ENCODE results near the gene BZW2. TPM values are rescaled to one million over a fixed set of nuclear protein-coding genes. Genes with fewer than 3 reads are reported as not detected.
A peak's percentile ranks its signal among the peaks of the same experiment; 100 is the strongest.

Gene BZW2
- total RNA-seq, 1 donor from 2014 or later = 126 TPM

GRCh38 chr7:16616542-16616941 is 29.4 kb upstream of the BZW2 start:
- Histone ChIP-seq H3K27ac (peak overlapping the region; percentile 76), H3K79me2 (ENCODE audit: low read depth) (no peaks in the 10 kb centered on the region), H3K27me3 (no peaks in the 10 kb centered on the region), H3F3A (ENCODE audit: low read depth) (no peaks in the 10 kb centered on the region), H3K36me3 (no peaks in the 10 kb centered on the region), H3K9ac (no peak overlapping the region), H4K20me1 (ENCODE audit: low read depth) (no peaks in the 10 kb centered on the region), H3K4me1 (peaks cover 20% of the 10 kb centered on the region), H3K9me3 (ENCODE audit: low read depth) (no peaks in the 10 kb centered on the region), H2AFZ (replicated peaks) (no peak overlapping the region), H3K4me2 (no peak overlapping the region), H3K4me3 (no peak overlapping the region)
- H3K4me1 Mint-ChIP-seq = peaks cover 7% of the 10 kb centered on the region
- H3K27me3 Mint-ChIP-seq (ENCODE audit: insufficient read depth, low read depth) = no peaks in the 10 kb centered on the region
- H3K4me3 Mint-ChIP-seq = no peak overlapping the region
- TF ChIP-seq EZH2 (IDR thresholded peaks at IDR 0.05) = no peak
- TF ChIP-seq EZH2phosphoT487 (IDR thresholded peaks at IDR 0.05) = no peak
- TF ChIP-seq CTCF (IDR thresholded peaks at IDR 0.05) = no peak
- DNase-seq (ENCODE audit: low spot score) = no peak
- peaks cover 45% of the 10 kb centered on the region for H3K36me3 Mint-ChIP-seq
- H3K27ac Mint-ChIP-seq = no peak overlapping the region
- H3K9me3 Mint-ChIP-seq = no peaks in the 10 kb centered on the region

DNA sequence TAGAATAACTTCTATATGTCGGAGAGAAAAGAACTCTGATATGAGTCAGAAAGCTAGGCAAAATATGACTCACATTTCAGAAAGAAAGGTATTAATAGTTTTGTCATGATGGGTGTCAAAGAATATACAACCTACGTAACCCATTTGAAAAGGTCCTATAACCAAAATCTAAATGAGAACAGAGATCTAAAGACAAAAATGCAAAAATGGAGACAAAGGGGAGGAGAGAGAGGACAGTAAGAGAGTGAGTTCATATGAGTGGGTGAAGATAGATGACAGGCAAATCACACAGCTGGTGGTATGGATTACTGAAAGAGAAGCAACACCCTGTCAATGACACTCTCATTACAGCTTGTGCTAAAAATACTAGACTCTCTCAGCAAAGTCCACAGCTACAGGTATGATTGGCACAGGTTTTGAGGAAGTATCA is 26.0 kb upstream of the BZW2 start:
- Histone ChIP-seq H3K4me2 (no peak overlapping the region), H3K27me3 (no peaks in the 10 kb centered on the region), H3K4me1 (peaks cover 20% of the 10 kb centered on the region), H3K4me3 (no peak overlapping the region), H3K36me3 (peaks cover 12% of the 10 kb centered on the region), H3K79me2 (ENCODE audit: low read depth) (no peaks in the 10 kb centered on the region), H3K9me3 (ENCODE audit: low read depth) (no peaks in the 10 kb centered on the region), H2AFZ (replicated peaks) (no peak overlapping the region), H4K20me1 (ENCODE audit: low read depth) (no peaks in the 10 kb centered on the region), H3K9ac (no peak overlapping the region), H3F3A (ENCODE audit: low read depth) (no peaks in the 10 kb centered on the region), H3K27ac (no peak overlapping the region)
- H3K4me3 Mint-ChIP-seq = no peak overlapping the region
- H3K9me3 Mint-ChIP-seq = no peaks in the 10 kb centered on the region
- peaks cover 7% of the 10 kb centered on the region for H3K4me1 Mint-ChIP-seq
- H3K27me3 Mint-ChIP-seq (ENCODE audit: insufficient read depth, low read depth) = no peaks in the 10 kb centered on the region
- no peak for DNase-seq (ENCODE audit: low spot score)
- peaks cover 48% of the 10 kb centered on the region for H3K36me3 Mint-ChIP-seq
- no peak overlapping the region for H3K27ac Mint-ChIP-seq
- TF ChIP-seq EZH2phosphoT487 (IDR thresholded peaks at IDR 0.05) (no peak), CTCF (IDR thresholded peaks at IDR 0.05) (no peak), EZH2 (IDR thresholded peaks at IDR 0.05) (no peak)

DNA sequence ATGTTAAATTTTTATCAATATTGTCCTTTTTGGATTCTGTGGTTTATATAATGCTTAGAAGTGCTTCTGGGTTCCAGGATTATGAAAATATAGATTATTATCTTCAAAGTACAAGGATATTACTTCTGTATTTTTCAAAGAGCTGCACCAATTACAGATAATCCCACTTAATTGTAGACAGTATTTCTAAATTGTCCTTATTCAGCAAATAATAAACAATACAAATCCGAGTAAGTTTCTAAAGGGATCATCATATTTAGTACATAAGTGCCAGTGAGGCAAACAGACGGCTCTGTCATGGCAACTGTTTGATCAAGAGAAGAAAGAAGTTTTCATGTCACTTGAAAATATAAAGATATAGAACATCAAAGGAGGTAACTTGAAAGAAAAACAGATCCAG is 19.6 kb upstream of the BZW2 start:
- no peak overlapping the region for H3K4me2 ChIP-seq
- no peak overlapping the region for H3K27ac Mint-ChIP-seq
- TF ChIP-seq EZH2phosphoT487 (IDR thresholded peaks at IDR 0.05) = no peak
- no peak for TF ChIP-seq CTCF (IDR thresholded peaks at IDR 0.05)
- no peak for TF ChIP-seq EZH2 (IDR thresholded peaks at IDR 0.05)
- H3K27me3 Mint-ChIP-seq (ENCODE audit: insufficient read depth, low read depth) = no peaks in the 10 kb centered on the region
- H3K9me3 ChIP-seq (ENCODE audit: low read depth) = no peaks in the 10 kb centered on the region
- no peak overlapping the region for H3K4me3 Mint-ChIP-seq
- no peak overlapping the region for H3K27ac ChIP-seq
- no peaks in the 10 kb centered on the region for H3K4me1 Mint-ChIP-seq
- DNase-seq (ENCODE audit: low spot score) = no peak
- no peaks in the 10 kb centered on the region for H3K27me3 ChIP-seq
- peaks cover 16% of the 10 kb centered on the region for H3K36me3 Mint-ChIP-seq
- H3K4me1 ChIP-seq = peaks cover 21% of the 10 kb centered on the region
- no peak overlapping the region for H2AFZ ChIP-seq (replicated peaks)
- H3K4me3 ChIP-seq = no peak overlapping the region
- no peak overlapping the region for H3K9ac ChIP-seq
- H3K9me3 Mint-ChIP-seq = no peaks in the 10 kb centered on the region
- peaks cover 6% of the 10 kb centered on the region for H3K79me2 ChIP-seq (ENCODE audit: low read depth)
- H3F3A ChIP-seq (ENCODE audit: low read depth) = peaks cover 15% of the 10 kb centered on the region
- H4K20me1 ChIP-seq (ENCODE audit: low read depth) = peaks cover 27% of the 10 kb centered on the region
- H3K36me3 ChIP-seq = peaks cover 13% of the 10 kb centered on the region
